RWPE1 (cell line): ENCODE results near the gene OR10V1.

Experiments used
- CTCF ChIA-PET: fragments of 350-600 bp; sonication (Branson Sonifier 250); formaldehyde crosslinking; extraction: SDS; loops from one replicate; lab custom pipeline; 2021; lab: Yijun Ruan, JAX
- POLR2A ChIA-PET: fragments of 400-600 bp; formaldehyde crosslinking; extraction: SDS; loops from one replicate; lab custom pipeline; 2020; ENCODE audit warnings: antibody characterized with exemption; ENCODE audit not compliant: low non-redundant PET; lab: Yijun Ruan, JAX
- DNase-seq: peaks from one replicate; pipeline ENCODE4 v3.0.0; 2012; ENCODE audit warnings: low spot score
- H3K27ac ChIP-seq: fragments of 450-650 bp; 2 replicates; pipeline ENCODE4 v1.5.1; 2017
- CTCF ChIP-seq: fragments of 450-650 bp; conservative IDR thresholded peaks from 2 replicates; pipeline ENCODE4 v1.5.1; 2017; ENCODE audit warnings: low read depth, mild to moderate bottlenecking

Gene OR10V1

GRCh38 chr11:59719556-59719955 lies 5.9 kb upstream of the OR10V1 start:
- CTCF ChIA-PET, result no interaction called here
- TF ChIP-seq CTCF, result no peak
- H3K27ac ChIP-seq, result no peak overlapping the region
- no peak for DNase-seq
- POLR2A ChIA-PET, result no interaction called here

GRCh38 chr11:59716051-59716450 lies 2.4 kb upstream of the OR10V1 start:
- POLR2A ChIA-PET, result no interaction called here

GRCh38 chr11:59710136-59710847 lies 3.4 kb downstream of the OR10V1 start:
- DNase-seq, result no peak
- ChIA-PET CTCF (no interaction called here), POLR2A (no interaction called here)
- H3K27ac ChIP-seq, result no peak overlapping the region
- TF ChIP-seq CTCF, result no peak

More at GRCh38 chr11:59716051-59716450, 2.4 kb upstream of the OR10V1 start:
- no peak for TF ChIP-seq CTCF
- CTCF ChIA-PET, result no interaction called here
- no peak overlapping the region for H3K27ac ChIP-seq
- DNase-seq, result no peak

GRCh38 chr11:59708537-59708936 lies 5.1 kb downstream of the OR10V1 start:
- TF ChIP-seq CTCF, result no peak
- DNase-seq, result no peak
- POLR2A ChIA-PET, result no interaction called here

GRCh38 chr11:59707371-59707770 lies 6.3 kb downstream of the OR10V1 start:
- no peak for DNase-seq
- no peak overlapping the region for H3K27ac ChIP-seq
- POLR2A ChIA-PET, result no interaction called here
- CTCF ChIA-PET, result no interaction called here
- TF ChIP-seq CTCF, result no peak

More at GRCh38 chr11:59708537-59708936, 5.1 kb downstream of the OR10V1 start:
- H3K27ac ChIP-seq, result no peak overlapping the region
- CTCF ChIA-PET, result no interaction called here

- H3K27ac ChIP-seq, result peak overlapping the region; percentile 39; the same call in 1 of the 2 replicates
- CTCF ChIA-PET, result no interaction called here
- no peak for TF ChIP-seq CTCF
- POLR2A ChIA-PET, result no interaction called here
- DNase-seq, result peak; percentile 45
Observed at GRCh38 chr11:59706518-59707285, 6.9 kb downstream of the OR10V1 start.
